ENCODE data around the gene CPSF4L. TPM values are rescaled to one million over a fixed set of nuclear protein-coding genes. Genes with fewer than 3 reads are reported as not detected.

Gene CPSF4L
- total and polyA plus RNA-seq, 2 of the 13 experiments (the other 11 are each of a cell fraction or from before 2014, with no cell fraction given): 0.73 to 1.6 TPM

DNA sequence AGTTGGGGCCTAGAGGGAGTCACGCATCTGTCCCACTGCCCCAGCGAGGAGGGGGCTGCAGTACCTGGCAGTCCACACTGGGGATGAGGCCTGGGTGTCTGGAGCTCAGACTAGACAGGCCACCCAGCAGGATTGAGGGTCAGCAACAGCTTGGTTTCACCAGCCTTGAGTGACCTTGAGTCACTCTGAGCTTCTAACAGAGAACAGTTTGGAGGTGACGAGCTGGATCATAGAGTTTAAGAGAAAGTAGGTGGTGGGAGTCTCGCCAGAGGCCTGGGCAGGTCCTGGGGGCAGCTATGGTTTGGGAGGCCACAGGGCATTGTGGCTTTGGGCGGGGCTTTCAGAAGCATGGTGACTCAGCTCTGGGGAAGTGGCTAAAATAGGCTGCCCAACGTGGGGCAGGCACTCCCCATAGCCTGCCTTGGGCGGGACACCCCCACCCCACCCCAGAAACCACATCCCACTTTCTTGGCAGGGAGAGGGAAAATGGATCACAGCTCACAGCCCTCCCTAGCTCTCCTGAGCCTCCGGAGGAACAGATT lies 29.7 kb upstream of the CPSF4L start (continued):
- TF ChIP-seq ZNF207 (IDR thresholded peaks at IDR 0.05; ENCODE audit: borderline replicate concordance) (no peak), ZSCAN31 (CRISPR knock-in tag; IDR thresholded peaks at IDR 0.05; ENCODE audit: low read depth) (no peak), ZFP90 (CRISPR knock-in tag; IDR thresholded peaks at IDR 0.05; ENCODE audit: borderline replicate concordance) (0 out of 2 replicates have a peak, but pooled peaks have one; percentile 32), GFI1 (CRISPR knock-in tag; IDR thresholded peaks at IDR 0.05; ENCODE audit: borderline replicate concordance) (0 out of 2 replicates have a peak, but pooled peaks have one; percentile 24), U2AF1 (optimal IDR thresholded peaks at IDR 0.05; ENCODE audit: low read depth, low read length) (peak; percentile 53), RBFOX2 (IDR thresholded peaks at IDR 0.05; ENCODE audit: low read depth, low read length) (no peak), PITX1 (CRISPR knock-in tag; IDR thresholded peaks at IDR 0.05) (0 out of 2 replicates have a peak, but pooled peaks have one; percentile 10), ZNF607 (CRISPR knock-in tag; IDR thresholded peaks at IDR 0.05; ENCODE audit: borderline replicate concordance) (no peak), ZNF615 (CRISPR knock-in tag; IDR thresholded peaks at IDR 0.05; ENCODE audit: borderline replicate concordance) (peak; percentile 69; the same call in 1 of the 2 replicates), MAF1 (CRISPR knock-in tag; IDR thresholded peaks at IDR 0.05; ENCODE audit: borderline replicate concordance) (no peak), STAG1 (CRISPR knock-in tag; IDR thresholded peaks at IDR 0.05) (no peak)
- TF ChIP-seq, protein P1, sequence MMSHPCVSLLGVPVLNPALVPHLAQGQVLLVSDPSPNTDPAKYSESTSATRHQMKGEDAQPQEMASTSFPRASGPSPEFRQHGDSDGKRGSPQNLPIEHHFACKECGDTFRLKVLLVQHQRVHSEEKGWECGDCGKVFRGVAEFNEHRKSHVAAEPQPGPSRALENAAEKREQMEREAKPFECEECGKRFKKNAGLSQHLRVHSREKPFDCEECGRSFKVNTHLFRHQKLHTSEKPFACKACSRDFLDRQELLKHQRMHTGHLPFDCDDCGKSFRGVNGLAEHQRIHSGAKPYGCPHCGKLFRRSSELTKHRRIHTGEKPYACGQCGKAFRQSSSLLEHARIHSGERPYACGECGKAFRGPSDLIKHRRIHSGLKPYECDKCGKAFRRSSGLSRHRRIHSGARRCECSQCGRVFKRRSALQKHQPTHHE (CRISPR knock-in tag; IDR thresholded peaks at IDR 0.05; ENCODE audit: borderline replicate concordance): no peak
- TF ChIP-seq, protein P2, sequence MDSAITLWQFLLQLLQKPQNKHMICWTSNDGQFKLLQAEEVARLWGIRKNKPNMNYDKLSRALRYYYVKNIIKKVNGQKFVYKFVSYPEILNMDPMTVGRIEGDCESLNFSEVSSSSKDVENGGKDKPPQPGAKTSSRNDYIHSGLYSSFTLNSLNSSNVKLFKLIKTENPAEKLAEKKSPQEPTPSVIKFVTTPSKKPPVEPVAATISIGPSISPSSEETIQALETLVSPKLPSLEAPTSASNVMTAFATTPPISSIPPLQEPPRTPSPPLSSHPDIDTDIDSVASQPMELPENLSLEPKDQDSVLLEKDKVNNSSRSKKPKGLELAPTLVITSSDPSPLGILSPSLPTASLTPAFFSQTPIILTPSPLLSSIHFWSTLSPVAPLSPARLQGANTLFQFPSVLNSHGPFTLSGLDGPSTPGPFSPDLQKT (CRISPR knock-in tag; IDR thresholded peaks at IDR 0.05; ENCODE audit: borderline replicate concordance): no peak
- TF ChIP-seq, protein P3, sequence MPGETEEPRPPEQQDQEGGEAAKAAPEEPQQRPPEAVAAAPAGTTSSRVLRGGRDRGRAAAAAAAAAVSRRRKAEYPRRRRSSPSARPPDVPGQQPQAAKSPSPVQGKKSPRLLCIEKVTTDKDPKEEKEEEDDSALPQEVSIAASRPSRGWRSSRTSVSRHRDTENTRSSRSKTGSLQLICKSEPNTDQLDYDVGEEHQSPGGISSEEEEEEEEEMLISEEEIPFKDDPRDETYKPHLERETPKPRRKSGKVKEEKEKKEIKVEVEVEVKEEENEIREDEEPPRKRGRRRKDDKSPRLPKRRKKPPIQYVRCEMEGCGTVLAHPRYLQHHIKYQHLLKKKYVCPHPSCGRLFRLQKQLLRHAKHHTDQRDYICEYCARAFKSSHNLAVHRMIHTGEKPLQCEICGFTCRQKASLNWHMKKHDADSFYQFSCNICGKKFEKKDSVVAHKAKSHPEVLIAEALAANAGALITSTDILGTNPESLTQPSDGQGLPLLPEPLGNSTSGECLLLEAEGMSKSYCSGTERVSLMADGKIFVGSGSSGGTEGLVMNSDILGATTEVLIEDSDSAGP (CRISPR knock-in tag; IDR thresholded peaks at IDR 0.05; ENCODE audit: borderline replicate concordance): peak; percentile 37; the same call in 1 of the 2 replicates
- TF ChIP-seq, protein P4, sequence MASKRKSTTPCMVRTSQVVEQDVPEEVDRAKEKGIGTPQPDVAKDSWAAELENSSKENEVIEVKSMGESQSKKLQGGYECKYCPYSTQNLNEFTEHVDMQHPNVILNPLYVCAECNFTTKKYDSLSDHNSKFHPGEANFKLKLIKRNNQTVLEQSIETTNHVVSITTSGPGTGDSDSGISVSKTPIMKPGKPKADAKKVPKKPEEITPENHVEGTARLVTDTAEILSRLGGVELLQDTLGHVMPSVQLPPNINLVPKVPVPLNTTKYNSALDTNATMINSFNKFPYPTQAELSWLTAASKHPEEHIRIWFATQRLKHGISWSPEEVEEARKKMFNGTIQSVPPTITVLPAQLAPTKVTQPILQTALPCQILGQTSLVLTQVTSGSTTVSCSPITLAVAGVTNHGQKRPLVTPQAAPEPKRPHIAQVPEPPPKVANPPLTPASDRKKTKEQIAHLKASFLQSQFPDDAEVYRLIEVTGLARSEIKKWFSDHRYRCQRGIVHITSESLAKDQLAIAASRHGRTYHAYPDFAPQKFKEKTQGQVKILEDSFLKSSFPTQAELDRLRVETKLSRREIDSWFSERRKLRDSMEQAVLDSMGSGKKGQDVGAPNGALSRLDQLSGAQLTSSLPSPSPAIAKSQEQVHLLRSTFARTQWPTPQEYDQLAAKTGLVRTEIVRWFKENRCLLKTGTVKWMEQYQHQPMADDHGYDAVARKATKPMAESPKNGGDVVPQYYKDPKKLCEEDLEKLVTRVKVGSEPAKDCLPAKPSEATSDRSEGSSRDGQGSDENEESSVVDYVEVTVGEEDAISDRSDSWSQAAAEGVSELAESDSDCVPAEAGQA (IDR thresholded peaks at IDR 0.05; ENCODE audit: low read depth): no peak
- TF ChIP-seq, protein P4 (CRISPR knock-in tag; IDR thresholded peaks at IDR 0.05; ENCODE audit: borderline replicate concordance): no peak

Data from HepG2 (cell line).